ENCODE data around the gene DEPDC1B.
"Not testable (repeated sequence)": the region's sequence is repeated elsewhere in the genome, so short reads cannot be mapped to it uniquely, and the experiment has no call there.

The DEPDC1B gene, protein sequence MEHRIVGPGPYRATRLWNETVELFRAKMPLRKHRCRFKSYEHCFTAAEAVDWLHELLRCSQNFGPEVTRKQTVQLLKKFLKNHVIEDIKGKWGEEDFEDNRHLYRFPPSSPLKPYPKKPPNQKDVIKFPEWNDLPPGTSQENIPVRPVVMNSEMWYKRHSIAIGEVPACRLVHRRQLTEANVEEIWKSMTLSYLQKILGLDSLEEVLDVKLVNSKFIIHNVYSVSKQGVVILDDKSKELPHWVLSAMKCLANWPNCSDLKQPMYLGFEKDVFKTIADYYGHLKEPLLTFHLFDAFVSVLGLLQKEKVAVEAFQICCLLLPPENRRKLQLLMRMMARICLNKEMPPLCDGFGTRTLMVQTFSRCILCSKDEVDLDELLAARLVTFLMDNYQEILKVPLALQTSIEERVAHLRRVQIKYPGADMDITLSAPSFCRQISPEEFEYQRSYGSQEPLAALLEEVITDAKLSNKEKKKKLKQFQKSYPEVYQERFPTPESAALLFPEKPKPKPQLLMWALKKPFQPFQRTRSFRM

GRCh38 chr5:60699609-60700415, at the start of gene DEPDC1B:
DEPDC1B (minus strand) TSS chr5:60700166; CDS start chr5:60700093, 73 bp downstream.
- DNase-seq = peak; percentile 97

DNA sequence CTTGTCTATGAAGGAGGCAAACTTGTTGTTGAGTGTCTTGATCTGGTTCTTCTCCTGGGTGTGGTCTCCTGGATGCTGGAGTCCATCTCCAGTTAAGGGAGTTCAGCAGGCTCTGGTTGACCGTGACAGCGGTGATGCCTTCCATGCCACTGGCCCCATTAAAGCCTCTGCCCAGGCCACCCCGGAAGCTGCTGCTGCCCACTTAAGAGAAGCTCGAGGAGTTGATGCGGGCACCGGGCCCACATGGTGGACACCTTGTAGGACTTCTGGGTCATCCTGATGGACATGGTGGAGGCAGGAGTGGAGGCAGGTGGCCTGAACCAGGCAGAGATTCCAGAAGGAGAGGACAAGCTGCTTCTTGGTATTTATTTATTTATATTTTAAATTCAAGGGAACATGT, 44.7 kb upstream of the DEPDC1B start:
- no peak for DNase-seq

- DNase-seq = no peak
Measured at GRCh38 chr5:60743511-60744314, 43.7 kb upstream of the DEPDC1B start.

GRCh38 chr5:60740322-60740721, 40.4 kb upstream of the DEPDC1B start:
- no peak for DNase-seq

- no peak for DNase-seq
Measured at GRCh38 chr5:60738933-60739332, 39.0 kb upstream of the DEPDC1B start.

- no peak for DNase-seq
Measured at GRCh38 chr5:60738461-60738860, 38.5 kb upstream of the DEPDC1B start.

- not testable (repeated sequence) for DNase-seq
Measured at GRCh38 chr5:60730858-60731257, 30.9 kb upstream of the DEPDC1B start.

GRCh38 chr5:60727033-60727679, 27.2 kb upstream of the DEPDC1B start:
- DNase-seq = peak; percentile 13

GRCh38 chr5:60724126-60724525, 24.2 kb upstream of the DEPDC1B start:
- peak; percentile 15 for DNase-seq

DNA sequence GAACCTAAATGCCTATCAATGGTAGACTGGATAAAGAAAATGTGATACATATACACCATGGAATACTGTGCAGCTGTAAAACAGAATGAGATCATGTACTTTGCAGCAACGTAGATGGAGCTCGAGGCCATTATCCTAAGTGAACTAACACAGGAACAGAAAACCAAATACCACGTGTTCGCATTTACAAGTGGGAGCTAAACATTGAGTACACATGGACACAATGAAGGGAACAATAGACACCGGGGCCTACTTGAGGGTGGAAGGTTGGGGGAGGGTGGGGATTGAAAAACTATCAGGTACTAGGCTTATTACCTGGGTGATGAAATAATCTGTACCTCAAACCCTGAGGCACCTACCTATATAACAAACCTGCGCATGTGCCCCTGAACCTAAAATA, 22.4 kb upstream of the DEPDC1B start:
- peak; percentile 99 for DNase-seq

DNA sequence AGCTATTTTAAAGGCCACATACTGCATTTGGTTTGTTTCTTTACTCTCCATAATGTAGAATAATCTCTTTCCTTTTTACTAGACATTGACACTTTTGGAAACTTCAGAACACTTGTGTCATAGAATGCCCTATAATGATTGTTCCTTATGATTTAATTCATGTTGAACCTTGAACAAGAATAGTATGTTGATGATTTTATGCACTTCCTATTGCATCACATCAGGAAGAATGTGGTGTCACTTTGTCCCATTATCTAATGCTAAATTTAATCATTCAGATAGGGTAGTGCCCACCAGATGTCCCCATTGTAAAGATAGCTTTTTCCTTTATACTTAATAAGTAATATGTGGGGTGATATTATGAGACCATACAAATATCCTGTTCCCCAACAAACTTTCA, 19.4 kb upstream of the DEPDC1B start:
- no peak for DNase-seq

DNA sequence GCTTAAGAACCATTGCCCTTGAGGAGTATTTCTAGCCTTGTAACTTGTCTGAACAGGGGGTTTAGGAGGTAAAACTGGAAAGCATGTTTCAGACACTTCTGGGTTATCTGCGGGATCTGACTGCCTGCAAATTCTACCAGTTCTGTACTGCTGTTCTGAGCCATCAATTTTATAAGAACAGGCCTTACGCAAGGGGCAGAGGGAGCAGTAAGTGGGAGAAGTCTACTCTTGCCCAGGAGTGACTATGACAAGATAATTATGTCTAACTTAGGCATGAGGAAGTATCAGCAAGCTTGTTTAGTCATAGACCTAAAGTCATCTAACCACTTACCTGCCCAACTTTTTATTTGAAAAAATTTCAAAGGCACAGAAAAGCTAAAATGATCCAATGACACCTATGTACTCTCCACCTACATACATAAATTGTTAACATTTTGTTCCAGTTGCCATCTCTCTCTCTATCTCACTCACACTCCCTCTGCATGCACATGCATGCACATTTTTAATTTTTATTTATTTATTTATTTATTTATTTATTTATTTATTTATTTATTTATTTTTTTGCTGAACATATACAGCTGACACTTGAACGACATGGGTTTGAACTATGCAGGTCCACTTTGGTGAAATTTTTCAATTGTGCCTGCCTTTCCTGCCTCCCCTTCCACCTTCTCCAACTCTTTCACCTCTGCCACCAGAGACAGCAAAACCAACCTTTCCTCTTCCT, 18.4 kb upstream of the DEPDC1B start:
- DNase-seq = no peak

DNA sequence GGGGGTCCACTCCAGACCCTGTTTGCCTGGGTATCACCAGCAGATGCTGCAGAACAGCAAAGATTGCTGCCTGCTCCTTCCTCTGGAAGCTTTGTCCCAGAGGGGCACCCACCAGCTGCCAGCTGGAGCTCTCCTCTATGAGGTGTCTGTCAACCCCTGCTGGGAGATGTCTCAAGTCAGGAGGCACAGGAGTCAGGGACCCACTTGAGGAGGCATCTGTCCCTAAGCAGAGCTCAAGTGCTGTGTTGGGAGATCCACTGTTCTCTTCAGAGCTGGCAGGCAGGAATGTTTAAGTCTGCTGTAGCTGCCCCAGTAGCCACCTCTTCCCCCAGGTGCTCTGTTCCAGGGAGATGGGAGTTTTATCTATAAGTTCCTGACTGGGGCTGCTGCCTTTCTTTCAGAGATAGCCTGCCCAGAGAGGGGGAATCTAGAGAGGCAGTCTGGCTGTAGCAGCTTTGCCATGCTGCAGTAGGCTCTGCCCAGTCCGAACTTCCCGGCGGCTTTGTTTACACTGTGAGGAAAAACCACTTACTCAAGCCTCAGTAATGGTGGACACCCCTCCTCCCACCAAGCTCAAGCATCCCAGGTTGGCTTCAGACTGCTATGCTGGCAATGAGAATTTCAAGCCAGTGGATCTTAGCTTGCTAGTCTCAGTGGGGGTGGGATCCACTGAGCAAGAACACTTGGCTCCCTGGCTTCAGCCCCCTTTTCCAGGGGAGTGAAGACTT, 15.4 kb upstream of the DEPDC1B start:
- not testable (repeated sequence) for DNase-seq

DNA sequence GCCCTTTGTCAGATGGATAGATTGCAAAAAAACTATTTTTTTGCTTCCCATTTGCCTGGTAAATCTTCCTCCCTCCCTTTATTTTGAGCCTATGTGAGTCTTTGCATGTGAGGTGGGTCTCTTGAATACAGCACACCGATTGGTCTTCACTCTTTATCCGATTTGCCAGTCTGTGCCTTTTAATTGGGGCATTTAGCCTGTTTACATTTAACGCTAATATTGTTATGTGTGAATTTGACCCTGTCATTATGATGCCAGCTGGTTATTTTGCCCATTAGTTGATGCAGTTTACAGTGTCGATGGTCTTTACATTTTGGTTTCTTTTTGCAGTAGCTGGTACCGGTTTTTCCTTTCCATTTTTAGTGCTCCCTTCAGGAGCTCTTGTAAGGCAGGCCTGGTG, 13.0 kb upstream of the DEPDC1B start:
- DNase-seq = no peak

DNA sequence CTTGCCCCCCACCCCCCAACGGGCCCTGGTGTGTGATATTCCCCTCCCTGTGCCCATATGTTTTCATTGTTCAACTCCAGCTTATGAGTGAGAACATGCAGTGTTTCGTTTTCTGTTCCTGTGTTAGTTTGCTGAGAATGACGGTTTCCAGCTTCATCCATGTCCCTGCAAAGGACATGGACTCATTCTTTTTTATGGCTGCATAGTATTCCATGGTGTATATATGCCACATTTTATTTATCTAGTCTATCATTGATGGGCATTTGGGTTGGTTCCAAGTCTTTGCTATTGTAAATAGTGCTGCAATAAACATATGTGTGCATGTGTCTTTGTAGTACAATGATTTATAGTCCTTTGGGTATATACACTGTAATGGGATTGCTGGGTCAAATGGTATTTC, 11.9 kb upstream of the DEPDC1B start:
- DNase-seq = not testable (repeated sequence)

GRCh38 chr5:60710362-60710761, 10.4 kb upstream of the DEPDC1B start:
- DNase-seq = no peak

GRCh38 chr5:60705144-60705543, 5.2 kb upstream of the DEPDC1B start:
- DNase-seq = no peak

DNA sequence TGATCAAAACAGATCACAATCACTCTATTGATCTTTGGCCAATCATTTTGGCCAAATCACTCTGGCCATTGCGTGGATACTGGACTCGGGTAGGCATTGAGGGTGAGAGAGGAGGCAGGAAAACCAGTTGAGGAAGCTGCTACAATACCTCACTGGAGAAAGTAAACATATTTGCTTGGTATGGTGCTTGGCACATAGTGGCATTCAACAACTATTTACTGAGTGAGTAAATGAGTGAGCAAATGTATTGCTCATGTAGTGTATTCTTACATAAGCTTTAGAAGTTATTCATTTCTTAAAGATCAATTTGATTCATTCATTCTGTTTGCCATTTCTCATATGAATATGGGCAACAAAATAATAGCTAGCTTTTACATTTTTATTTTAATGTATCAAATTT, 4.0 kb upstream of the DEPDC1B start:
- DNase-seq = no peak

DNA sequence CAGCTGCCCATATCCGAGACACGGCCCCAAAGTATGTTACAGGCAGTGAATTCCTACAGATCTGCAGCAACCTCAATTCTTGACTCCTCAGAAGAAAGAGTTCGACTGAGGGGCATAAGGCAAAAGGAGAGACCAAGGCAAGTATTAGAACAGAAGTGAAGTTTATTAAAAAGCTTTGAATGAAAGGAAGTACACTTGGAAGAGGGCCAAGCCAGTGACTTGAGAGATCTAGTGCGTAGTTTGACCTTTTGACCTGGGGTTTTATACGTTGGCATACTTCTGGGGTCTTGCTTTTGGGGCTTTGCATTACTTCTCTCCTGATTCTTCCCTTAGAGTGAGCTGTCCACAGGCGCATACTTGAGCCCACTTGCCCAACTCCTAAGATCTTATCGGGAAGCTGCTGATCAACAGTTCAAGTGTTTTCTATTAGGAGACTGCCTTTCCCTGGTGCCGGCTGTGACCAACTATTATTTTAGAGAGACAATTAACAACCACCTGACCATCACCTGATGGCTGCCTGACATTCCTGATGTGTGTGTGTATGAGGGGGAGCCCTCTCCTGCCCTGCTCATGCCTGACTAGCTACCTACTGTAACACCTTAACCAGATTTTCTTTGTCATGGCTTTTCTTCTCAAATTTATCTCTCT, 1.5 kb upstream of the DEPDC1B start:
- DNase-seq = no peak

- DNase-seq = peak; percentile 75
Measured at GRCh38 chr5:60700416-60700757, 421 bp upstream of the DEPDC1B start.

- no peak for DNase-seq
Measured at GRCh38 chr5:60699288-60699608, 718 bp downstream of the DEPDC1B start.
